Stimulated activated CD8-positive, alpha-beta memory T cell treated with anti-CD3 and anti-CD28 coated beads, Interleukin-7, amount 100 ng/mL, for 1 hour (primary cell): Measurements from ENCODE around the gene WWC1.
"Not testable (repeated sequence)": the region's sequence is repeated elsewhere in the genome, so short reads cannot be mapped to it uniquely, and the experiment has no call there.

Experiments used
- DNase-seq, 2 donors: peaks; one replicate each; pipeline ENCODE4 v3.0.0-alpha.2; 2020; ENCODE audit warnings: low read depth in 2 of 2

The WWC1 gene

DNA sequence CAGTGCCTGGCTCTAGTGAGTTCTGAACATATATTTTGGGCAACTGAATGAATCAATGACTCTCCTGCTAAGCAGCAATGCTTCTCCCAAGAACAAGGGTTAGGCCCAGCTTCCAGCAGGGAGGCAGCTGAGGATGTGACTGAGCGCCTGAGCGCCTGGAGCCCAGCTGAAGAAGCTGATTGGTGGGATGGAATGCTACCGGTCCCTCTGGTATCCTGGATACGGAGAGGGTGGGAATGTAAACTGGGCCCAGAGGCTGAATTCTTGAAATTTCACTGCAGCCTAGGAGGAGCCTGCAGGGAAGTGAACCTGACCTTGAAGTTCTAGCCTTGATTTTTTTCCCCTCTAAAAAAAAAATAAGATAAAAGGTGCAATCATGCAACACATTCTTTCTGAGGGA lies 43.2 kb downstream of the WWC1 start:
- DNase-seq: no peak

DNA sequence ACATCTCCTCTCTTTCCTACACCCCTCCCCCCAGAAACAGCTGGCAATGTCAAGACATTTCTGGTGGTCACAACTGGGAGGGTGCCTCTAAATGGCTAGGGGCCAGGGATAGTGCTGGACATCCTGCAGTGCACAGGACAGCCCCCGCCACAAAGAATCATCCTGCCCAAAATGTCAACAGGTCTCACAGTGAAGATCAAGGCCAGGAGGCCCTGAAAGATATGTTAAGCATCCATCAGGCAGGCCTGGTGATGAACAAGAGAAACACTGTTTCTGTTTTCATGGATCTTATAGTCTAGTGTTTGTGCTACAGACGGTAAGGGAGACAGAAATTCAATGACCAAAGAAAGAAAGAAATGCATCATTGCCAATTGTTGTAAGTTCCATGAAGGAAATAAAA lies 45.9 kb downstream of the WWC1 start:
- DNase-seq: no peak

DNA sequence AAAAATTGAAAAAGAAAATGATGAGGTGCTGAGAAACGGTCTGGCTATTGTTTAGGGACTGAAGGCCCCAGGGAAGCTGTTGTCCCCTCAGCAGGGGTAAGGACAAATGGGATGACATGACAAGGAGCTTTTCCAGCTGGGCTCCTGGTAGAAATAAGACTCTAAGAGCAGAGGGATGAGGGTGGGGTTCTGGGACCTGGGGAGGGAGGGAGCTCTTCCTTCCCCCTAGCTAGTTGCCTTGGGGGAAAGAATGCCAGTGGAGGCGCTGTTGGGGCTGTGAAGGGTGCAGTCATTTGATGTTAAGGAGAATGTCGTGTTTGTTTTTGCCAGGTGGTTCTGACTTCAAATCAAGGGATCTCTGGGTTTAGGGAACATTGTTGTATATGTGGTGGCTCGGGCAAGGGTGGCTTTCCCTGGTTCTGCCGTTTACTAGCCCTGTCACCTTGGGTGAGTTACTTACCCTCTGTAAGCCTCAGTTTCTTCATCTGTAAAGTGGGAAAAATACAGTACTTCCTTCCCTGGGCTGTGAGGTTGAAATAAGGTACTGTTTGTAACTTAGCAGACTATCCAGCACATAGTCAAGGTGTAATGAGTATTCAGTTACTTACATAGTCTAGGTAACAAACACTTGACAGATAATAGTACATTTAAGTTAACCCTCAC lies 47.8 kb downstream of the WWC1 start:
- no peak for DNase-seq

- not testable (repeated sequence) for DNase-seq
Measured at GRCh38 chr5:168339772-168340140, 48.3 kb downstream of the WWC1 start.

GRCh38 chr5:168340487-168340886 lies 49.0 kb downstream of the WWC1 start:
- DNase-seq: no peak

- DNase-seq: no peak
Measured at GRCh38 chr5:168341178-168341577, 49.7 kb downstream of the WWC1 start.

GRCh38 chr5:168342151-168342825 lies 50.8 kb downstream of the WWC1 start:
- DNase-seq: no peak

GRCh38 chr5:168342985-168343384 lies 51.5 kb downstream of the WWC1 start:
- DNase-seq: no peak

DNA sequence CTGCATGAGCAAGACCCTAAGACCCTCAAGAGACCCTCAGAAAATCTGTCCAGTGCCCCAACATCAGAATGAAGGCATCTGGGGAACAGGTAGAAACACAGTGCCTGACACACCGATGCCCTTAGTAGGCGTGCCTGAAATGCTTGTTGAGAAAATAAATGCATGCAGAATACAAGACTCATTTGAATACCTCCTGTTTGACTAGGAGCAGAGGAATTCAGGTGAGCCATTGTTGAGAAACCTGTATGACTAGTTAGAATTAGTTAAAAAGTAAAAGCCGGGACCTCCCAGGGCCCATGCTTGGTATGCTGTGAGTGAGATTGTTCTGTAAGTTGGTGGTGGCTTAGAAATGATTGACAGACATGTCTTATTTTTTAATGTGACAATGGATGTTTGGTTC lies 55.0 kb downstream of the WWC1 start:
- no peak for DNase-seq

GRCh38 chr5:168347368-168348083 lies 56.1 kb downstream of the WWC1 start:
- no peak for DNase-seq

- DNase-seq: no peak
Measured at GRCh38 chr5:168348084-168348414, 56.6 kb downstream of the WWC1 start.

DNA sequence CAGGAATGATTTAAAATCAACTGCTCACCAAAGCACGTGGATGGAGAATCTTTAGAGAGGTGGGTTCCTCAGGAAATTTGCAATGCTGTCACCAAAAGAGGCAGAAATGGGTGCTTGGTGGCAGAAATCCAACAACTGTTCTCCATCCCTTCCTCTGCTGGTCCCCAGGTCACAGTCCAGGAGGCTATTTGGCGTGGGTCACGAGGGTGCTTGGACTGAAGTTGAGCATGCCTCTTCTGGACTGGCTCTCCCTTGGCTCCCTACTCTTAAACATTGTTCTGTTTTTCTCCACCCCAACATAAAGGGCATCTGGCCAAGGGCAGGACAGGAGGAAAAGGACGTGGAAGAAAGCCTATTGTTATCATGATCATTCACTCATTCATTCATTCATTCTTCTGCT lies 58.9 kb downstream of the WWC1 start:
- no peak for DNase-seq

DNA sequence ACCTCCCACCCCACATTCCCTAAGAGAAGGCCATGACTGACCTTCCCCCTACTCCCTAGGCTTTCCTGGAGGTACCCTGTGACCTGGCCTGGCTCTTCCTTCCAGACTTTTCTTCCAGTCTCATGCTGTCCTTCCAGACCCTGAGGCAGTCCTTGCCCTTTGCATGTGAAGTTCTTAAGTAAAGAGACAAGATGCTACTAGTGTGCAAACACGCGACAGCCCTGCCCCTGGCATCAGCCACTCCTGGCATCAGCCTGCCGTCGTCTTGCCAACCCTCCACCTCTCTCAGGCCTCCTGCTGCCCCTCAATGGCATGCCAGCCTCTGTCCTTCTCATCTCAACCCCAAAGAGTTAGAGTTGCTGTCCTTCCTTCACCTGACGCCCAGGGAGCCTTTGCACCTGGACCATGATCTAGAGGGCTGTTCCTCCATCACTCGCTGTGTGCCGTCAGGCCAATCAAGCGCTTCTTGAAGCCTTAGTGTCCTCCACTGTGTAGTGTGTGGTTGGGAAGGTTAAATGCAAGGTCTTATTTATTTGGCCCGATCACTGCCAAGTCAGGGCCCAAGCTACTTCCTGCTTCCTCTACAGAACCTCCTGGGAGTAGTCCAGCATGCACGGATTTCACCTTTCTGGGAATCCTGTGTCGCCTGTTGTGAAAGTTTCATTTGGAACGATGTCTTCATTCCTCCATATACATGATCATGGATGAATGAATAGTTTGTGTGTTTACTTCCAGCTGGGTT lies 61.9 kb downstream of the WWC1 start:
- DNase-seq: no peak

- no peak for DNase-seq
Measured at GRCh38 chr5:168354397-168354796, 63.0 kb downstream of the WWC1 start.

- DNase-seq: no peak
Measured at GRCh38 chr5:168356171-168356570, 64.7 kb downstream of the WWC1 start.

DNA sequence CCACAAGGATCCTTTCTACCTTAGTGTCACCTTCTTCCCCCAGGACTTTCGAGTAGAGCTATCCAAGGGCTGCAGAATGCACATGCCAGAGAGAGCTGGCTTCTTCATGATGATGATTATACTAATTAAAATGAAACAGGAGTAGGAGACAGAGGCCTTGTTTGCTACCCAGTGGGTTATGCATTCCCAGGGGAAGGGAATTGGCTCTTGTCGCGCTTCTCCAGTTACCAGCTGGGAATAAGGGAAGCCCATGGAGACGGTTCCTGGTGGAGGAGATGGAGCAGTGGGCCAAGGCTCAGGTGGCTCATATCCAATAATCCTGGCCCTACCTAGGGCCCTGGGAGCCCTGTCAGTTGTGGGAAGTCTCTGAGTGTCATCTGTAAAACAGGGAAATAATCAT lies 65.1 kb downstream of the WWC1 start:
- no peak for DNase-seq

GRCh38 chr5:168357876-168358275 lies 66.4 kb downstream of the WWC1 start:
- no peak for DNase-seq

- no peak for DNase-seq
Measured at GRCh38 chr5:168359820-168360460, 68.5 kb downstream of the WWC1 start.

GRCh38 chr5:168360521-168361285 lies 69.3 kb downstream of the WWC1 start:
- DNase-seq: no peak

DNA sequence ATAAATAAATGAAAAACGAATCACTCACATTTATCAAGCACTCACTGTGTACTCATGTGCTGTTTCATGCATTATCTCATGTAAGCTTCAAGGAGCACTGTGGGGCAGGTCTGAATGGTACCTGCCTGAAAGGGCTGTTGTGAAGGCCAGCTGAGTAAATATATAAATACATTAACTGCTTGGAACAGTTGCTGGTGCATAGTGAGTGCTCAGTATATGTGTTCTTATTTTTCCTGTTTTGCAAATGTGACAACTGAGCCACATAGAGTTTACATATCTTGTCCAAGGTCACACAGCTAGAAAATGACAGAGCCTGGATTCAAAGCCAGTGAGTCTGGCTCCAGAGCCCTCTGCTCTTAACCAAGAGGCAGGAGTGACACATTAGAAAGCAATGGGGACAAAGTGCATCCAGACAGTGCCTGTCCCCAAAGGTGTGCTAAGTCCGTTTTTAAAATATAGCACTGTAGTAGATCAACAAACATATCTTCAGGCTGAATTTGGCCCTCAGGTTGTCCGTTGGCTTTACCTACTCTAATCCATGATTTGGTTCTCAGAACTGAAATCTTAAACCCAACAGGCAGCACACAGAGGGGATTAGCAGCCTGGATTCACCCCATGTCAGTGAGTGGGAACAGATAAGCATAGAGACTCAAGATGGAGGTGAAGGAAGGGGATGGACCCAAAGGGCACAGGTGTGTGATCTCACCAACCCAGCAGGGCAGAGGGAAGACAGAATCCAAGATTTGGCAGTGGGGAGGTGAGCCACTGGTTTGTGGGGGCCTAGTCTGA lies 70.8 kb downstream of the WWC1 start:
- DNase-seq: no peak
